ENCODE data around the gene C9orf40.

DNA sequence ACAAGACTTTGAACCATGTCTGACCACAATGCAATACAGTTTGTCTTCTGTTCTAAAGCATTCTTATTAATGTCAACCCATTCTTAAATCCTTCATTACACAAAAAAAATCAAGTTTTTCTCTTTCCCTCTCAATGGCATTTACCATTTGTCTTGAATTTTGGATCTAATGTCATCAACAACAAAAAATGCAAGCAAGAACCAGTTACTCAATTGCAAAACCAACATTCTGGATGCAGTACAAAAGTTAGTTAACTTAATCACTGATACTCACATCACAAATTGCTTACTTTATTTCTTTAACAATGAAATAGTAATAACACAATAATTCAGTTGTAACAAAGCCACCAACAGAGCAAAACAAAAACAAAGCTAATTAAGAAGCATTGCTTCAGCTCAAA lies 6.0 kb downstream of the C9orf40 start:
- no peak for TF ChIP-seq CTCF (IDR thresholded peaks at IDR 0.05; ENCODE audit: insufficient read depth, low read length)
- TF ChIP-seq, protein P1, sequence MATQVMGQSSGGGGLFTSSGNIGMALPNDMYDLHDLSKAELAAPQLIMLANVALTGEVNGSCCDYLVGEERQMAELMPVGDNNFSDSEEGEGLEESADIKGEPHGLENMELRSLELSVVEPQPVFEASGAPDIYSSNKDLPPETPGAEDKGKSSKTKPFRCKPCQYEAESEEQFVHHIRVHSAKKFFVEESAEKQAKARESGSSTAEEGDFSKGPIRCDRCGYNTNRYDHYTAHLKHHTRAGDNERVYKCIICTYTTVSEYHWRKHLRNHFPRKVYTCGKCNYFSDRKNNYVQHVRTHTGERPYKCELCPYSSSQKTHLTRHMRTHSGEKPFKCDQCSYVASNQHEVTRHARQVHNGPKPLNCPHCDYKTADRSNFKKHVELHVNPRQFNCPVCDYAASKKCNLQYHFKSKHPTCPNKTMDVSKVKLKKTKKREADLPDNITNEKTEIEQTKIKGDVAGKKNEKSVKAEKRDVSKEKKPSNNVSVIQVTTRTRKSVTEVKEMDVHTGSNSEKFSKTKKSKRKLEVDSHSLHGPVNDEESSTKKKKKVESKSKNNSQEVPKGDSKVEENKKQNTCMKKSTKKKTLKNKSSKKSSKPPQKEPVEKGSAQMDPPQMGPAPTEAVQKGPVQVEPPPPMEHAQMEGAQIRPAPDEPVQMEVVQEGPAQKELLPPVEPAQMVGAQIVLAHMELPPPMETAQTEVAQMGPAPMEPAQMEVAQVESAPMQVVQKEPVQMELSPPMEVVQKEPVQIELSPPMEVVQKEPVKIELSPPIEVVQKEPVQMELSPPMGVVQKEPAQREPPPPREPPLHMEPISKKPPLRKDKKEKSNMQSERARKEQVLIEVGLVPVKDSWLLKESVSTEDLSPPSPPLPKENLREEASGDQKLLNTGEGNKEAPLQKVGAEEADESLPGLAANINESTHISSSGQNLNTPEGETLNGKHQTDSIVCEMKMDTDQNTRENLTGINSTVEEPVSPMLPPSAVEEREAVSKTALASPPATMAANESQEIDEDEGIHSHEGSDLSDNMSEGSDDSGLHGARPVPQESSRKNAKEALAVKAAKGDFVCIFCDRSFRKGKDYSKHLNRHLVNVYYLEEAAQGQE (IDR thresholded peaks at IDR 0.05; ENCODE audit: insufficient replicate concordance, low read depth), result no peak
- TF ChIP-seq GABPA (IDR thresholded peaks at IDR 0.05; ENCODE audit: low read depth), result no peak
- no peak for TF ChIP-seq POLR2AphosphoS5 (IDR thresholded peaks at IDR 0.05; ENCODE audit: low read depth)

Measured in HL-60 (cell line).